ENCODE results near the gene CNNM2. TPM values are rescaled to one million over a fixed set of nuclear protein-coding genes. Genes with fewer than 3 reads are reported as not detected.

Gene CNNM2
- total RNA-seq, 2 donors from 2014 or later, result 14.7 to 17.9 TPM

- Mint-ChIP-seq H3K36me3 (ENCODE audit: low read depth) (no peaks in the 10 kb centered on the region), H3K27me3 (ENCODE audit: insufficient read depth) (no peaks in the 10 kb centered on the region), H3K27ac (no peak overlapping the region), H3K9me3 (peaks cover 5% of the 10 kb centered on the region), H3K4me3 (no peak overlapping the region), H3K4me1 (peaks cover 5% of the 10 kb centered on the region)
- Histone ChIP-seq H3K27ac (ENCODE audit: low read depth, low read length) (no peak overlapping the region), H3K4me1 (ENCODE audit: control insufficient read depth, insufficient read depth, low read length) (no peaks in the 10 kb centered on the region), H3K4me3 (ENCODE audit: low read length) (no peak overlapping the region), H3K9me3 (ENCODE audit: control insufficient read depth, low read length) (peaks cover 1% of the 10 kb centered on the region), H3K36me3 (ENCODE audit: control insufficient read depth, insufficient read depth, low read length) (no peaks in the 10 kb centered on the region), H3K27me3 (ENCODE audit: control insufficient read depth, insufficient read depth, low read length, poor library complexity, severe bottlenecking) (no peaks in the 10 kb centered on the region), H3K9ac (ENCODE audit: extremely low read depth, low read length, poor library complexity, severe bottlenecking) (no peak overlapping the region)
- TF ChIP-seq, protein P1, sequence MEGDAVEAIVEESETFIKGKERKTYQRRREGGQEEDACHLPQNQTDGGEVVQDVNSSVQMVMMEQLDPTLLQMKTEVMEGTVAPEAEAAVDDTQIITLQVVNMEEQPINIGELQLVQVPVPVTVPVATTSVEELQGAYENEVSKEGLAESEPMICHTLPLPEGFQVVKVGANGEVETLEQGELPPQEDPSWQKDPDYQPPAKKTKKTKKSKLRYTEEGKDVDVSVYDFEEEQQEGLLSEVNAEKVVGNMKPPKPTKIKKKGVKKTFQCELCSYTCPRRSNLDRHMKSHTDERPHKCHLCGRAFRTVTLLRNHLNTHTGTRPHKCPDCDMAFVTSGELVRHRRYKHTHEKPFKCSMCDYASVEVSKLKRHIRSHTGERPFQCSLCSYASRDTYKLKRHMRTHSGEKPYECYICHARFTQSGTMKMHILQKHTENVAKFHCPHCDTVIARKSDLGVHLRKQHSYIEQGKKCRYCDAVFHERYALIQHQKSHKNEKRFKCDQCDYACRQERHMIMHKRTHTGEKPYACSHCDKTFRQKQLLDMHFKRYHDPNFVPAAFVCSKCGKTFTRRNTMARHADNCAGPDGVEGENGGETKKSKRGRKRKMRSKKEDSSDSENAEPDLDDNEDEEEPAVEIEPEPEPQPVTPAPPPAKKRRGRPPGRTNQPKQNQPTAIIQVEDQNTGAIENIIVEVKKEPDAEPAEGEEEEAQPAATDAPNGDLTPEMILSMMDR (conservative IDR thresholded peaks at IDR 0.05), result no peak
- DNase-seq, result no peak
- 86 to 90% methylated on average over 5 of the region's 5 CpGs for WGBS, 2 experiments (ENCODE audit: insufficient coverage in 1 of 2, insufficient read length in 1 of 2)
Observed at GRCh38 chr10:103013416-103013815, 95.3 kb downstream of the CNNM2 start.

DNA sequence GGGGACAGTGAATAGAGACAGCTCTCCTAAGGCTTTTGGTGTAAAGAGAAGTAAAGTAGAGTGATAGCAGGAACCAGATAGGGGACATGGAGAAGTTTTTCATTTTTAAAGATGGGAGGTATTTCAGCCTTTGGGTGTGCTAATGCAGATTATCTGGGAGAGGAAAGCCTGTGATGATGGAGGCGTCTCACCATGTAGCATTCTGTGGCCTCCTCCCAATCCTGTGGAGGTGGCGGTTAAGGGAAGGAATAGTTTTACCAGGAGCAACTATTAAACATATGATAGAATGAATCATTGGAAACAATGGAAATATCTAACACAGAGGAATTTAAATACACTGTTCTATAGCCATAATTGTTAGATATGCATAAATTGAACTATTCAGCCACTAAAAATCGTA lies 101.3 kb downstream of the CNNM2 start:
- H3K36me3 Mint-ChIP-seq (ENCODE audit: low read depth), result no peaks in the 10 kb centered on the region
- H3K4me3 Mint-ChIP-seq, result no peak overlapping the region
- 97 to 100% methylated on average over 1 to 2 of the region's 3 CpGs for WGBS, 2 experiments (ENCODE audit: insufficient coverage in 1 of 2, insufficient read length in 1 of 2)

DNA sequence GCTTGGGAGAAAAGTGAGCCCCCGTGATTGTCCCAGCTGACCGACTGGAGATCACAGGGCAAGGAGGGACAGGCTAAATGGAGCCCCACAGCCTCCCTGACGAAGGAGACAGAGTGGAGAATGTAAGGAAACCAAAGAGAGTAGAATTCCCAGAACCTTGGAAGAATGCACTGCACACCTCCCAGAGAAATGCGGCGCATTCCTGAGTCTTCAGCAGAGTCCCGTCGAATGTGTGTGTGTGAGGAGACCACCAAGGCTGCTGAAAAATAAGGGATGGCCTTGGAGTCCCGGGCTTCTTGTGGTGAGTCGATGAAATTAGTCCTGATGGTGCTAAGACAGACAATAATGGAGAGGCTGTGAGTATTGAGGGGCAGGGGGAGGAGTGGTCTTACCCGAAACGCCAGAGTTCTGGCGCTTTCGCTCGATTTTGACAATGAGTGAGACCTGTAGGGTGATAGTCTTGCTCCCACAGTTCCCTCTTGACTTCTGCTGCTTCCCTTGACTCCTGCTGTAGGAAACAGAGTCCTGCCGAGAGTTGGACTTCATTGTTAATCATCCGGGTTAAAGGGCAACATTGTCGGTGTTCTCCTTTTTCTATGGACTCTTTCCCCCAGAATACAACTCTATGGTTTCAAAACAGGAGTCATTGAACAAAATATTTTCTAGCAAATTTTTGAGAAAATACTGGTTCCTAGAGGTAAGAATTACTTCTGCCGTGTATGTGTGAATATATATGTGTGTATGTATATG lies 103.2 kb downstream of the CNNM2 start:
- WGBS, 2 experiments (ENCODE audit: insufficient coverage in 1 of 2, insufficient read length in 1 of 2), result 91% methylated on average over 17 to 18 of the region's 18 CpGs
- Histone ChIP-seq H3K27ac (ENCODE audit: low read depth, low read length) (no peak overlapping the region), H3K36me3 (ENCODE audit: control insufficient read depth, insufficient read depth, low read length) (no peaks in the 10 kb centered on the region), H3K4me3 (ENCODE audit: low read length) (no peak overlapping the region), H3K9me3 (ENCODE audit: control insufficient read depth, low read length) (no peaks in the 10 kb centered on the region), H3K9ac (ENCODE audit: extremely low read depth, low read length, poor library complexity, severe bottlenecking) (no peak overlapping the region), H3K4me1 (ENCODE audit: control insufficient read depth, insufficient read depth, low read length) (no peaks in the 10 kb centered on the region), H3K27me3 (ENCODE audit: control insufficient read depth, insufficient read depth, low read length, poor library complexity, severe bottlenecking) (no peaks in the 10 kb centered on the region)
- no peaks in the 10 kb centered on the region for H3K36me3 Mint-ChIP-seq (ENCODE audit: low read depth)
- no peaks in the 10 kb centered on the region for H3K27me3 Mint-ChIP-seq (ENCODE audit: insufficient read depth)
- no peak overlapping the region for H3K4me3 Mint-ChIP-seq
- H3K4me1 Mint-ChIP-seq, result peaks cover 1% of the 10 kb centered on the region
- no peak for DNase-seq
- no peaks in the 10 kb centered on the region for H3K9me3 Mint-ChIP-seq
- H3K27ac Mint-ChIP-seq, result no peak overlapping the region
- TF ChIP-seq, protein P1 (conservative IDR thresholded peaks at IDR 0.05), result no peak

More for the DNA sequence above, 101.3 kb downstream of the CNNM2 start:
- Mint-ChIP-seq H3K27me3 (ENCODE audit: insufficient read depth) (no peaks in the 10 kb centered on the region), H3K9me3 (no peaks in the 10 kb centered on the region), H3K27ac (no peak overlapping the region), H3K4me1 (peaks cover 1% of the 10 kb centered on the region)
- H3K4me3 ChIP-seq (ENCODE audit: low read length), result no peak overlapping the region
- TF ChIP-seq, protein P1 (conservative IDR thresholded peaks at IDR 0.05), result no peak
- no peak for DNase-seq
- H3K27me3 ChIP-seq (ENCODE audit: control insufficient read depth, insufficient read depth, low read length, poor library complexity, severe bottlenecking), result no peaks in the 10 kb centered on the region
- no peaks in the 10 kb centered on the region for H3K4me1 ChIP-seq (ENCODE audit: control insufficient read depth, insufficient read depth, low read length)
- H3K27ac ChIP-seq (ENCODE audit: low read depth, low read length), result no peak overlapping the region
- H3K9me3 ChIP-seq (ENCODE audit: control insufficient read depth, low read length), result no peaks in the 10 kb centered on the region
- no peak overlapping the region for H3K9ac ChIP-seq (ENCODE audit: extremely low read depth, low read length, poor library complexity, severe bottlenecking)
- H3K36me3 ChIP-seq (ENCODE audit: control insufficient read depth, insufficient read depth, low read length), result no peaks in the 10 kb centered on the region
